C4-2B (cell line): ENCODE results near the gene ZSCAN1.

Experiments used
- H3K27ac ChIP-seq: fragments of 450-650 bp; 2 replicates; pipeline ENCODE4 v1.5.1; 2017
- ZFX ChIP-seq: fragments of 450-650 bp; IDR thresholded peaks from 2 replicates; pipeline ENCODE4 v1.6.1; 2017
- TF ChIP-seq, protein P1 (sequence below): fragments of 450-650 bp; conservative IDR thresholded peaks from 2 replicates; pipeline ENCODE4 v1.5.1; 2017; ENCODE audit warnings: mild to moderate bottlenecking

ZSCAN1 gene

DNA sequence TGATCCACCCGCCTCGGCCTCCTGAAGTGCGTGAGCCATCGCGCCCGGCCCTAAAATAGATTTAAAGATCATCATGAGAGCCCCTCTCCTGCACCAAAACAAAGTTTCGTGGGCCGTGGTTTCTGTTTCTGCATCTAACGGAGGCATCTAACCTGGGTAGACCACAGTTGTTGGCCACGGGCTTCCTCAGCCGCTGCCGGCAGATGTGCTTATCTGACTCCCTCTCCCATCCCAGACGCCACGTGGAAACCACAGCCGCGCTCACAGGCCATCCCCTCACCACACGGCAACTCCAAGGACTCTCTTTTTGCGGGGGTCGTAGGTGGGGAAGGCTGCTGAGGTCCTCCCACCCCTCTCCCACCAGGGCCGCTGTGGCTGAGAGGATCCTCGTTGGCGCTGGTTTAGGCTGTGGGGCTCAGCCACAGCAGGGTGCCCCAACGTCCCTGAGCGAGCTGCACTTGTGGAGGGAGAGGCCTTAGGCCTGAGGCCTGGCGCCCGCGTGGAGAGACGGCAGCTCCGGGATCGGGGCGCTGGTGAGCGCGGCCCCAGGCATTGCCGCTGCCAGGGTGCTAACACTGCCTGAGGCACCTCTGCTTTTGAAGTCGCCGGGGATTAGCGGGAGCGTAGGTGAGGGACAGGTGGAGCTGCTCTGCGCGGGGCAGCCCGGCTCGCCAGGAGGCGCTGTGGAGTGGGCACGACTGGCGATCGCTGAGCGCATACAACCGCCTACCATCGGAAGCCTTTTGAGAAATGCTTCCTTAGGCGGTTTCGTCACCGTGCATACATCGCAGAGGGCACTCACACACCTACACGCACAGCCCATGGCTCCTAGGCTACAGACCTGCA, 8.9 kb downstream of the ZSCAN1 start:
- TF ChIP-seq, protein P1, sequence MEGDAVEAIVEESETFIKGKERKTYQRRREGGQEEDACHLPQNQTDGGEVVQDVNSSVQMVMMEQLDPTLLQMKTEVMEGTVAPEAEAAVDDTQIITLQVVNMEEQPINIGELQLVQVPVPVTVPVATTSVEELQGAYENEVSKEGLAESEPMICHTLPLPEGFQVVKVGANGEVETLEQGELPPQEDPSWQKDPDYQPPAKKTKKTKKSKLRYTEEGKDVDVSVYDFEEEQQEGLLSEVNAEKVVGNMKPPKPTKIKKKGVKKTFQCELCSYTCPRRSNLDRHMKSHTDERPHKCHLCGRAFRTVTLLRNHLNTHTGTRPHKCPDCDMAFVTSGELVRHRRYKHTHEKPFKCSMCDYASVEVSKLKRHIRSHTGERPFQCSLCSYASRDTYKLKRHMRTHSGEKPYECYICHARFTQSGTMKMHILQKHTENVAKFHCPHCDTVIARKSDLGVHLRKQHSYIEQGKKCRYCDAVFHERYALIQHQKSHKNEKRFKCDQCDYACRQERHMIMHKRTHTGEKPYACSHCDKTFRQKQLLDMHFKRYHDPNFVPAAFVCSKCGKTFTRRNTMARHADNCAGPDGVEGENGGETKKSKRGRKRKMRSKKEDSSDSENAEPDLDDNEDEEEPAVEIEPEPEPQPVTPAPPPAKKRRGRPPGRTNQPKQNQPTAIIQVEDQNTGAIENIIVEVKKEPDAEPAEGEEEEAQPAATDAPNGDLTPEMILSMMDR: no peak
- no peak for TF ChIP-seq ZFX
- no peak overlapping the region for H3K27ac ChIP-seq

DNA sequence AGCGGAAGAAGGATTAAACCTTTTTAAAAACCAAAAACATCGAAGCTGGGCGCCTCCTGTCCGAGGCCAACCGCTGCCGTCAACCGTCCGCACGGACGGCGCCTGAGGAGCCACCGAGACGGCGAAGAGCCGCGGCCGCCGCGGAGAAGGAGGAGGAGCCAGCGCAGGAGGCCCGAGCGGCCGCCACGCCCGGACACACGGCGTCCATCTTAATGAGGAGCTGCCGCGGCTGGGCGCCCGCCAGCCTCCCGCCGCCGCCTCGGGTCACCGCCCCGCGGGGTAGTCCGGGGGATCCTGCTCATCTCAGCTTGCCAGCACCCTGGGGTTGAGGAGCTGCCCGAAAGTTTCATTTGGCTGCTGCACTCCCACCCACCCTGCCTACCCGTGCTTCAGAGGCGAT, 10.6 kb downstream of the ZSCAN1 start:
- no peak for TF ChIP-seq ZFX
- no peak overlapping the region for H3K27ac ChIP-seq

DNA sequence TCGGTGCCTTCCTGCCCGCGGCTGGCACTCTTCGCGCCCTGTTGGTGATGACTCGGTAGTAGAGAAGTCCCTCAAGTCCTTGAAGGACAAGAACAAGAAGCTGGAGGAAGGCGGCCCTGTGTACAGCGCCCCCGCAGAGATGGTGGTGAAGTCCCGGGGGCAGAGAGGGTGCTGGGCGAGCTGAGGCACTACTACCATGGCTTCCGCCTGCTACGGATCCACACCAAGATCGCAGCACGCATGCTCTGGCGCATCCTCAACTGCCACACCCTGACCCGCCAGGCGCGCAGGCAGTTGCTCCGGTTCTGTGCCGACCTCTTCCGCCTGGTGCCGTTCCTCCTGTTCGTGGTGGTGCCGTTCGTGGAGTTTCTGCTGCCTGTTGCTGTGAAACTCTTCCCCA, 11.1 kb downstream of the ZSCAN1 start:
- TF ChIP-seq, protein P1: no peak
- TF ChIP-seq ZFX: no peak
- H3K27ac ChIP-seq: no peak overlapping the region

GRCh38 chr19:58045411-58046050, 11.7 kb downstream of the ZSCAN1 start:
- H3K27ac ChIP-seq: no peak overlapping the region
- TF ChIP-seq ZFX: no peak
- TF ChIP-seq, protein P1: no peak

- TF ChIP-seq, protein P1: no peak
- no peak for TF ChIP-seq ZFX
- no peak overlapping the region for H3K27ac ChIP-seq
These were observed 13.0 kb downstream of the ZSCAN1 start for GRCh38 chr19:58046856-58047255.

DNA sequence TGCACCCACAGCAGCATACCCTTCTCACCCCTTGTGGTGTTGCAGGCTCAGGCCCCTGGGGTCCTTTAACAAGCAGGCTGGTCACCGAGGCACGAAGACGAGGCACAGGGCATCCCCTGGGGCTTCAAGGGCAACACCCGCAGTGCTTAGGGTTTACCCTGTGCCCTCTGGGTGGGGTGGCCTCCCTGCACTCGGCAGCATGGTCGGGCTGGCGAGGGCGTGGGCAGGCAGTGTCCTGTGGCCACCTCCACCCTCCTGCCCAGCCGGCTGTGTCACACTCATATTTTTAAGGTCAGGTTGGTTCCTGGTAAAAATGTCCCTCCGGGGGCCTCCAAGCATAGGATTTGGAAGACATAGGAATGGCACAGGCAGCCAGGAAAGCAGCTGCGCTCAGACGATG, 13.8 kb downstream of the ZSCAN1 start:
- TF ChIP-seq ZFX: no peak
- TF ChIP-seq, protein P1: no peak

DNA sequence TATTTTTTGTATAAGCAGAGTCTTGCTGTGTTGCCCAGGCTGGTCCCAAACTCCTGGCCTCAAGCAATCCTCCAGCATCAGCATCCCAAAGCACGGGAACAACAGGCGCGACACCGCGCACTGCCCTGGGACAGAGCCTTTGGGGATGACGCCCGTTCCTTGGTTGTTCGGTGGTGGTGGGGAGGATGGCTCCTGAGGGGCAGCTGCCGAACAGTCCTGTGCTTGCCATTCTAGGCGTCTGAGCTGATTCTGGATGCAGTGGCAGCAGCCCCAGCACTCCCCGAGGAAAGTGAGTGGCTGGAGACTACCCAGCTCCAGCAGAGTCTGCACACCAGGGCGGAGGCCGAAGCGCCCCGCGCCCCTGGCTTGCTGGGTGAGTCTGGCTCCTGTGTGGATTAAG, 18.4 kb downstream of the ZSCAN1 start:
- no peak for TF ChIP-seq ZFX
- no peak overlapping the region for H3K27ac ChIP-seq

More for the DNA sequence above, 13.8 kb downstream of the ZSCAN1 start:
- no peak overlapping the region for H3K27ac ChIP-seq

DNA sequence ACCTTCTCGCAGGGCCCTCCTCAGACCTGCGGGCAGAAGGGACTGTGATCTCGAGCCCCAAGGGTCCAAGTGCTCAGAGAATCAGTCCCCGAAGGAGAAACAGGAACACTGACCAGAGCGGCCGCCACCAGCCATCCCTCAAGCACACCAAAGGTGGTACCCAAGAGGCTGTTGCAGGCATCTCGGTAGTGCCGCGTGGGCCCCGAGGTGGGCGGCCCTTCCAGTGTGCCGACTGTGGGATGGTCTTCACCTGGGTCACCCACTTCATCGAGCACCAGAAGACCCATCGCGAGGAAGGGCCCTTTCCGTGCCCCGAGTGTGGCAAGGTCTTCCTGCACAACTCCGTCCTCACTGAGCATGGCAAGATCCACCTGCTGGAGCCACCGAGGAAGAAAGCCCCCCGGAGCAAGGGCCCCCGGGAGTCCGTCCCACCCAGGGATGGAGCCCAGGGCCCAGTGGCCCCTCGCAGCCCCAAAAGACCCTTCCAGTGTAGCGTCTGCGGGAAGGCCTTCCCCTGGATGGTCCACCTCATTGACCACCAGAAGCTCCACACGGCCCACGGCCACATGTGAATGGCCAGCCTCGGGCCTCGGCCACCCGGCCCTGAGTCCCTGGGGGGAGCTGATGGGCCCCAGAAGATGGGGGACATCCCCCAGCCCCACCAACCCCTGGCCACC, 19.8 kb downstream of the ZSCAN1 start:
- no peak for TF ChIP-seq ZFX
- TF ChIP-seq, protein P1: no peak
- no peak overlapping the region for H3K27ac ChIP-seq
